Measurements from ENCODE around the gene DNAJB6. TPM values are rescaled to one million over a fixed set of nuclear protein-coding genes. Genes with fewer than 3 reads are reported as not detected.

Gene DNAJB6
- polyA plus RNA-seq, 1 experiment, result 188 TPM

GRCh38 chr7:157391036-157391710 lies 54.4 kb downstream of the DNAJB6 start:
- ChIA-PET POLR2A (interaction anchor here (0.6 kb wide), 1 partner anchor 9 kb away, joined by 3 read pairs; no protein-coding TSS in a partner anchor), CTCF (no interaction called here)
- Histone ChIP-seq H3K27me3 (ENCODE audit: control insufficient read depth, insufficient read depth, low read length) (no peaks in the 10 kb centered on the region), H3K27ac (ENCODE audit: low read depth, low read length) (no peak overlapping the region), H3K9me3 (ENCODE audit: control insufficient read depth, insufficient read depth, low read length) (no peaks in the 10 kb centered on the region), H3K4me3 (ENCODE audit: low read depth, low read length) (no peak overlapping the region)
- TF ChIP-seq CTCF (IDR thresholded peaks at IDR 0.05; ENCODE audit: low read depth, low read length), result no peak
- no peak for DNase-seq (ENCODE audit: low read depth, low spot score)

GRCh38 chr7:157392256-157393037 lies 55.6 kb downstream of the DNAJB6 start:
- ChIA-PET CTCF (interaction anchor here (0.7 to 0.9 kb wide), 3 partner anchors 30 to 1154 kb away, joined by 3 to 5 read pairs (median 5); no protein-coding TSS in a partner anchor), POLR2A (interaction anchor here (0.5 kb wide), 1 partner anchor 206 kb away, joined by 4 read pairs; no protein-coding TSS in a partner anchor)
- no peak for DNase-seq (ENCODE audit: low read depth, low spot score)
- Histone ChIP-seq H3K27ac (ENCODE audit: low read depth, low read length) (no peak overlapping the region), H3K27me3 (ENCODE audit: control insufficient read depth, insufficient read depth, low read length) (no peaks in the 10 kb centered on the region), H3K9me3 (ENCODE audit: control insufficient read depth, insufficient read depth, low read length) (no peaks in the 10 kb centered on the region), H3K4me3 (ENCODE audit: low read depth, low read length) (no peak overlapping the region)
- TF ChIP-seq CTCF (IDR thresholded peaks at IDR 0.05; ENCODE audit: low read depth, low read length), result no peak

- Histone ChIP-seq H3K27ac (ENCODE audit: low read depth, low read length) (no peak overlapping the region), H3K4me3 (ENCODE audit: low read depth, low read length) (no peak overlapping the region), H3K9me3 (ENCODE audit: control insufficient read depth, insufficient read depth, low read length) (no peaks in the 10 kb centered on the region), H3K27me3 (ENCODE audit: control insufficient read depth, insufficient read depth, low read length) (no peaks in the 10 kb centered on the region)
- TF ChIP-seq CTCF (IDR thresholded peaks at IDR 0.05; ENCODE audit: low read depth, low read length), result no peak
- CTCF ChIA-PET, result interaction anchor here (0.6 to 1.8 kb wide), 5 partner anchors 8 to 423 kb away, joined by 3 to 13 read pairs (median 6); no protein-coding TSS in a partner anchor
- peak; percentile 7 for DNase-seq (ENCODE audit: low read depth, low spot score)
- POLR2A ChIA-PET, result no interaction called here
Observed at GRCh38 chr7:157394246-157395191, 57.7 kb downstream of the DNAJB6 start.

- no peak for DNase-seq (ENCODE audit: low read depth, low spot score)
- ChIA-PET CTCF (interaction anchor here (0.6 to 1.8 kb wide), 4 partner anchors 8 to 423 kb away, joined by 5 to 13 read pairs (median 9); no protein-coding TSS in a partner anchor), POLR2A (no interaction called here)
- no peaks in the 10 kb centered on the region for H3K27me3 ChIP-seq (ENCODE audit: control insufficient read depth, insufficient read depth, low read length)
- H3K4me3 ChIP-seq (ENCODE audit: low read depth, low read length), result no peak overlapping the region
- H3K9me3 ChIP-seq (ENCODE audit: control insufficient read depth, insufficient read depth, low read length), result peaks cover 2% of the 10 kb centered on the region; the same call in 1 of the 2 replicates
- H3K27ac ChIP-seq (ENCODE audit: low read depth, low read length), result no peak overlapping the region
- TF ChIP-seq CTCF (IDR thresholded peaks at IDR 0.05; ENCODE audit: low read depth, low read length), result no peak
Observed at GRCh38 chr7:157395206-157395605, 58.4 kb downstream of the DNAJB6 start.
